ENCODE data around the gene MFF.
"Not testable (repeated sequence)": the region's sequence is repeated elsewhere in the genome, so short reads cannot be mapped to it uniquely, and the experiment has no call there.

Gene MFF

DNA sequence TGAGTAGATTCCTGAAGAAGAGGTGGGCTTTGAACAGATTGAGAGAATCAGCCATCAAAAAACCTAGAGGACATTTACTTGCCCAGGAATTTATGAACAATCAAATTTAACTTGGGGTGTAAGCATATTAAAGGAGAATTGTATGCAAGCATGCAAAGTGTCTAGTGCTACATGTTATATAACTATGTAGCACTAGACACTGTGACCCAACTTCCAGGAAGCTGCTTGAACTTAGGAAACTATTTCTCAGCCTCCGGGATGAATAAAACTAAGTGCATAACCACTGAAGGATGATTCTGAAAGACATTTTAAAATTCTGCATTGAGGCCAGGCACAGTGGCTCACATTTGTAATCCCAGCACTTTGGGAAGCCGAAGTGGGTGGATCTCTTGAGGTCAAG, 12.4 kb downstream of the MFF start:
- DNase-seq = no peak

DNA sequence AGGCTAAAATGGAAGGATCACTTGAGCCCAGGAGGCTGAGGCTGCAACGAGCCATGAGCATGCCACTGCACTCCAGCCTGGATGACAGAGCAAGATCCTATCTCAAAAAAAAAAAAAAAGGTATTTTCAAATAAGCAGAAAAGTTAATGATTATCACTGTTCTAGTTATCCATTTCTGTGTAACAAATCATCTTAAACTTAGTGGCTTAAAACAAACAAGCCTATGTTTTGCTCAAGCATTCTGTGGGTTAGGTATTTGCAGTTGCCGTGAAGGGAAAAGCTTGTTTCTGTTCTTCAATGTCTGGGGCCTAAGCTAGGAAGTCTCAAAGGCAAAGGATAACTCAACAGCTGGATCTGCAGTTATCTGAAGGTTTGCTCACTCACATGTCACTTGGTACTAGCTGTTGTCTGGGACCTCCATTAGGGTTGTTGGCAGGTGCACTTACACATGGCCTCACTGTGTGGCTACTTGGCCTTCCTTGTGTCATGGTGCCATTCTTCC, 14.1 kb downstream of the MFF start:
- no peak for DNase-seq

DNA sequence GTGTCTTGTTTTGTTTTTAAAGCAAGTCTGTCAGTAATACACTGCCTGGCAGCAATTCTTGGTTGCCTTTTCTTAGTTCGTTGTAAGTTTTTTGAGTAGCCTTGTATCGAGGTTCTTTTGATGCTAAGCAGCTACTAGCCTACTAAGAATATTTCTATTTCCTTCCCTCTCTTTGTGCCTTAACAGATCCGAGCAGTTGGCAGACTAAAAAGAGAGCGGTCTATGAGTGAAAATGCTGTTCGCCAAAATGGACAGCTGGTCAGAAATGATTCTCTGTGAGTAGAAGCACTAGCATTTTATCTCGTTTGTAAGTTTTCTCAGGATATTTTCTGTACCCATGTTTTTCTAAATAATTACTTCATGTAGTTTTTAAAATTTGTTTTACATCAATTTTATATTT, 15.1 kb downstream of the MFF start:
- DNase-seq = no peak

DNA sequence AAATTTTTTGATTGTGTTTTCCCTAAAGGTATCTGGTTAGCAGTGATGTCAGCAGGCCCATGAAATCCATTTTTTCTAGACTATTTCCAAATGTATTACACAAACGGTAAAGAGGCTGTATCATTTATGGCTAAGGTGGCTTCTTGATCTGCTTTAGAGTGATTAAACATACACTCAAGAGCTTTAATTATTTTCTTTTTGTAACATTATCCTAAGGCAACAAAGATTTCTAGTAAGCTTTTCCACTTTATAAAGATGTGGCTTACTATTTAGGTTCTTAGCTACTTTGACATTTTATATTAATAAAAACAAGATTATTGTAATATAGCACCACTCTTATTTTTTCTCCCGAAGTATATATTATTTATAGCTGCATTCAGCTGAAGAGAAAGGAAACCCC, 16.5 kb downstream of the MFF start:
- no peak for DNase-seq

DNA sequence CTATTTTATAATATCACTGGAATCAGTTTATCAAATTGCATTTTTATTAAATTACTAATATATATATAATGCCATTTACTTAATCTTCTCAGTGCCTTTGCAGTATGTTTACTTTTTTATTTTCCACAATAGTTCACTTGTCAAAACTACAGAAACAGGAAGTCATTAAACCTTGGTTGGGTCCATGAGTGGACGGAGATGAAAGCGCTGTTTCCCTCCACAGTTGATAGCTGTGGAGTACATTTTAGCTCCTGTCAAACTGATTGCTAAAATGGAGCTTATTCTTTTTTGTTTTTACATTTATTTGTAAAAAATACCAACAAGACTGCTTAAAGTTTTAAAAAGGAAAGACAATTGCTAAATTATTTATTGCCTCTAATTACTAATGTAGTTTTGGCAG, 19.2 kb downstream of the MFF start:
- no peak for DNase-seq

DNA sequence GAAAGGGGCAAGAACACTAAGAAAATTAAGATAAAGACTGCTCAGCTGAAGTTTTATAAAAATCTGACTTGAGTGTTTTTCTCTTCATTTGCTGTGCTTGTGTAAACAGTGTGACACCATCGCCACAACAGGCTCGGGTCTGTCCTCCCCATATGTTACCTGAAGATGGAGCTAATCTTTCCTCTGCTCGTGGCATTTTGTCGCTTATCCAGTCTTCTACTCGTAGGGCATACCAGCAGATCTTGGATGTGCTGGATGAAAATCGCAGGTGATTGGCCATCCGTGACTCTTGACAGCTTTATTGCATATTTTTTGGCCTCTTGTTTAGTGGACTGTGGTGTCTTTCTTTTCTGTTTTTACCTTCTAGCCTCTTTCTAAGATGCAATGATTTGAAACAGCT, 22.1 kb downstream of the MFF start:
- DNase-seq = no peak

DNA sequence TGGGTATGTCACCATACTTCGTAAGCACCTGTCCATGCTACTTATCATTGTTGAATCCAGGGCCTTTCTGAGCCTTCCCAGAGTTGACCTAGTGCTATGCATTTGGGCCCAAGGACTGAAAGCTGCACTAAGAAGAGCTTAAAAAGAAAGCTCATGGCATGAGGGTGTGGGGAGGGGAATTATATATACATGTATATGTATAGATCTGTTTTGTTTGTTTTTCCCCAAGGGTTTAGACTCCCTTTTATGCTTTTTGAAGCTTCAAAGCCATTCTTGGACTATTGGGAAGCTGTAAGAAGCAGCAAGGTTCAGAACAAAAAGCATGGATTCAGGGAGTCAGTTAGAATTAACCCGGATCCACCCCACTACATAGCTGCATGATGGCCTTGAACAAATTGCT, 23.3 kb downstream of the MFF start:
- DNase-seq = no peak

DNA sequence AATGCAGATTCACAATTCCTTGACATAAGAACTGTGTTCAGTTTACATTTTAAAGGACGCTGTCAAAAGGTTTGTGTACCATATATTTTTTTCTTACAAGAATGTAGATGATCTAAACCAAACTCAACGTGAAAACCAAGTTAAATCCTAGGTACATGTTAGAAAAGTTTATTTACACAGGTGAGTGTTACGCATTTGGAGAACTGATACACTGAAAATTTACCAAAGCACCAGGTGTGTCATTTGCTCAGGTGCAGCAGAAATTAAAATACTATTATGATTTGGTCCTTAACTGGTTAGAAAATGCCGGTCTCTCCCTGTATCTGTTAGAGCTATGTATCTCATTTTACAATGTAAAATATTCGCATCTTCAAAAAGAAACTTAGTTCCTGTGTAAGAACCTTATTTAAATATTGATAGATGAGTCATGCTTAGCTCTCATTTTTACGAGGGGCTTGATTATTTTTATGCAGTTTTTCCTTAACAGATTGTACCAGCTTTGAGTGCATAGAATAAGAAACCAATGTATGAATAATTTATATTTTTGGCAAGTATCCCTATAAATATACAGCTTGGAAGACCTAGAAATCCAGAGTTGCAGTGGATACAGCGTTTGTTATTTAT, 25.1 kb downstream of the MFF start:
- DNase-seq = no peak

DNA sequence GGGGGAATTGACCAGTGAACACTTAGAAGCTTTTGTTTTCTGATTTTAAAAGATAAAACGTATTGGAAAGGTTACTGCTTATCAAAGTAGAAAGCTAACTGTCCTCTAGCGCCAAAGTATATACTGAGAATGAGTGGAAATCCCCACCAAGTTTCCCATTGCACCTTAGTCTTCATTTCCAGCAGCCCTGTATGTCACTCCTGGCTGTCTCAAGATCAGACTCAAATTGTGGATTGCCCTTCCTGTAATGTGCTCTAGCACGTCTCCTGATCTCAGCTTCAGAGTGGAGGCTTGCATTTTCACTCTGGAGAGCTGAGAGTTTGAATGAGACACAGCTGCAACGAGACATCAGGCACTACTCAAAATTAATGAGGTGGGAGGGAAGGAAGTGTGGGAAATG, 26.6 kb downstream of the MFF start:
- no peak for DNase-seq

DNA sequence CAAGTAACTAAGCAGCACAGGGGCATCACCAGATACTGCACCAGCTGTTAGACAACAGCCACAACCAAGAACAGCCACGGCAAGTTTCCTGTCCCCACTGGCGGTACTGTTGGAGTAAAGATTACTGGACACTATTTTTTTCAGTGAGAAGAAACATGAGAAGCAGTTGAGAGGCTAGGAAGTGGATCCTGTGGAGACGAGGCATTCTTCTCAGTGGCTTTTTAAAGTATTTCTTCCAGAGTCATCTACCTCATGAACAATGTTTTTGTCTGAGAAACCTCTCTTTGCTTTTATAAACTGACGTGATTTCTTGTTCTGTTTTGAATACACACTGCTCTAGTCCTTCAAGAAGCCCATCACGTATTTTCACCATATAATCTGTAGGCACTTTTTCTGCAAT, 35.3 kb downstream of the MFF start:
- no peak for DNase-seq

DNA sequence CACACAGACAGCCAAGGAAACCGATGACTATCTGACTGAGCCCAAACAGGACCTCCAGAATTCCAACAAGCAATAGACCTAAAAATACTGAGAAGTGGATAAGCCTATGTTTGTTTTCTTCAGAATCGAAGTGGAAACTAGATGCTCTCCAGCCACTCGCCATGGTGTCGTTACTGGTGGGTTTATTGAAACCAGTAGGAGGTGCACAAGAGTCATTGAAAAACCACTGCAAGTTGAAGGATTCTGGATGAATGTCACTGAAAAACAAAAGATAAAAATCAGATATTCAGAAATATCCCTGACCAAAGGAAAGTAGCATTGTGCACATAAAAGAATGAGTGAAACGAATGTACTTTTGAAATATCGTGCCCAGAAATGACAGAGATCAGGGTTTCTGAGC, 38.7 kb downstream of the MFF start:
- DNase-seq = no peak

DNA sequence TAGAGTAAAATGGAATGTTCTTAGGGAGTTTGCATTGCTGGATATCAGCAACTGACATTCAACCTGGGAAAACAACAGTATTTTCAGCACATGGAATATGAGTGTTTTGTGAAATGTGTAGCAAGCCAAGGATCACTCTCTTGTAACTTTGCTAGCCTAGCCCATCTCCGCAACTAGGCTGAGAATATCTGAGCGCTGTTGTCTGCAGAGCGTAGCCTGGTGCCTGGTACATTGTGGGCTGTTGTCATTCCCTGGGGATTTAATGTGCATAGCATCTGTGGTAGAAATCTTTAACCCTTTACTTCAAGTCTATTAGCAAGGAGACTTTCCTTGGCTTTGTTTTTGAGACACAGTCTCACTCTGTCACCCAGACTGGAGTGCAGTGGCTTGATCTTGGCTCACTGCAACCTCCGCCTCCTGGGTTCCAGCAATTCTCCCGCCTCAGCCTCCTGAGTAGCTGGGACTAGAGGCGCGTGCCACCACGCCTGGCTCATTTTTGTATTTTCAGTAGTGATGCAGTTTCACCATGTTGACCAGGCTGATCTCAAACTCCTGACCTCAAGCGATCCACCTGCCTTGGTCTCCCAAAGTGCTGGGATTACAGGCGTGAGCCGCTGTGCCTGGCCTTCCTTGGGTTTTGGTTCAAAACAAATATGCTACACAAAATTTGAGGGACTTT, 39.7 kb downstream of the MFF start:
- DNase-seq = not testable (repeated sequence)

DNA sequence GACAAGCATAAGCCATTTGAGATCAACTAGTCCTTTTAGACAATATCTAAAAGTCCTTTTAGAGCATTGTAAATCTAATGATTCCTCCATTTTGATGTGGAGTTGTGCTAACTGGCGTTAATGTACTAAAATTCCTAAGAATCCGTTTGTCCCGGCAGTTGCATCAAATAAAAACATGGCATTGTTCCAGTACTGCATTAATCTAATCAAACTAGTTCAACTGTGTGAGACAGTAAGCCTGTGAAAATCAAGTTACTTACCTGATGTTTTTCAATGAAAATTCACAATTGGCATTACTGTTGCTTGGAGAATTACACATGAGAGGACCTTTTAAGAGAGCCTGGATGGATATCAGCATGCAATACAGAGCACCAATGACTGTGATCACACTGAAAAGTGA, 40.8 kb downstream of the MFF start:
- no peak for DNase-seq

DNA sequence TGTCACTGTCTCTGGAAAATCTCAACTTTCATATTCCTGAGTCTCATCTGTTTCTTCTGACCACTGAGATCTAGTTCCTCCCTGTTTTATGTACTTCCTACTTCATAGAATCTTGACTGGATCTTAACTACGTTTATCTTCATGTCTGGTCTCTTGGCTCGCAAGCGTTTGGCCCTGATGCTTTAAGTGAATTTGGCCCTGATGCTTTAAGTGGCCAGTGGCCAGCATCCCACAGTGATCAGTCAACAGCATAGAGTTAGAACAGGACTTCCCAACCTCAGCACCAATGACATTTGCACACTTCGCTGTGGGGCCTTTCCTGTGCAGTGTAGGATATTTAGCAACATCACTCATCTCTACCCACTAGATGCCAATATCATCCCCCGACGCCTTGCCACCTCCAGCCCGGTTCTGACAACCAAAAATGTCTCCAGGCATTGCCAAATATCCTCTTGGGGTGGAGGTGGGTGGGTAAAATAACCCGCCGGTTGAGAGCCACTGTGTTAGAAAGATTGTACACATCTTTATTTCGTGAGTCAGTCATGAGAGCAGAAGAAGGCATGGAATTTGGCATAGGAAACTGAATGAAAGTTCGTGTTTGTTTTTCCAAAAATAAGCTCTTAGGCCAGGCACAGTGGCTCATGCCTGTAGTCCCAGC, 41.8 kb downstream of the MFF start:
- no peak for DNase-seq

DNA sequence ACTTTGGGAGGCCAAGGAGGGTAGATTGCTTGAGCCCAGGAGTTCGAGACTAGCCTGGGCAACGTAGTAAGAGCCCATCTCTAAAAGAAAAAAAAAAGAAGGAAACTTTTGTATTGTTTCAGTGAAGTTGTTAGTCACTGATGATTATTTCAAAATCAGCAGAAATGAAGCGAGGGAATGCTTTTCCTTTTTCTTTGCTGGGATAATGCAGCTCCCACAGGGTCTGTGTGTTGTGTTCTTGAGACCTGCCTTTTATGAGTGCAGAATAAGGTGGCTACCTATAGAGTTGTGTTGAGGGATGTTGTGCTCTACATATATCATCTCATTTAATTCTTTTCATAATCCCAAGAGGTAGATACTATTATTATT, 42.4 kb downstream of the MFF start:
- no peak for DNase-seq

DNA sequence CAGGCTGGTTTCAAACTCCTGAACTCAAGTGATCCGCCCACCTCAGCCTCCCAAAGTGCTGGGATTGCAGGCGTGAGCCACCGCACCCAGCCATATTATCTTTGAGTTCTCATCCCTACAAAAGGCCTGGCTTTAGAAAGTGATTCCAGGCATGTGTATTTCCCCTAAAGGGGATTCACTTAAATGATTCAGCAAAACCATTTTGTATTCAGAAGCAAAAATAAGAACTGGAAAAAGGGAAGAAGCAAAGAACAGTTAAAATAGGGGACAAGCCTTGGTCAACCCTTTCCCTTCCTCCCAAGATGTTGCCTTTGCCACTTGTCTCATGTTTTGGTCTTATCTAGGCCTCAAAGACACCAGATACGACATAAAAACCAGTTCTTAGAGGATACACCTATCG, 43.5 kb downstream of the MFF start:
- no peak for DNase-seq

DNA sequence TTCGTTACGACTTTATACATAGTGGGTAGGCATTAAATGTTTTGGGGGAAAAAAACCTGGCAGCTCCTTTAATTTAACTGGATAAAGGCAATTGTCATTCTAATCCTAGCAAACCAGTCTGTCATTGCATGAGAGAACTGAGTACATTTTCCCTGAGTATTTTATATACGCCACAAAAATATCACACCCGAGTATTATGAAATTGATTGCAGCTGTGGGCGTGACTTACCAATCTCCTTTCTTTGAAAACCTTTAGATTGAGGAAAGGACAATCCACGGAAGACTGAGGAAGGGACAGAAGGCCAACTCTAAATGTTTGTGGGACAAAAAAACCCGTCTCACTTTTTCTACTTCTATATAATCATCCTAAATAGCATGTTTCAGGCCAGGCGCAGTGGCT, 45.0 kb downstream of the MFF start:
- no peak for DNase-seq

DNA sequence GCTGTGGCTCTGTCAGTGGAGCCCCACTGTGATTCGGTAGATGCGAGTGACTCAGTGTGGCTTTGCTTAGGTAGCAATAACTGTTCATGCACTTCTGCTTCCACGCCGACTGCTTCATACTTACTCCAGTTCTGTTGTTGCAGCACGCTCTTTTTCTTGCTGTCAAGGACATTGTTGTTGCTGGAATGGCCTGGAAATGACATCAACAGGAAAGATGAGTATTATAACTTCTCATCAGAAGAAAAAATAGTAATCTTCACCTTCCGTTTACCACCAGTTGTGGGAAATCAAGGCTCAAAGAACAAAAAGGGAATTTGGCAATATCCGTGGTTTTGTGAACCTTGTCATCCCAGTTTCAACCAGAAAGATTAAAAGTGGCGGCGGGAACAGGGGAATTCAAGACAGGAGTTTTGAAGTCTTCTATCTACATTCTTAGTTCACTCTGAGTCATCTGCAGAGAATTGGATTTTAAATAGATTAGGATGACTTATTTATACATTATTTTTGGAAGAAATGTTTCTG, 45.8 kb downstream of the MFF start:
- peak in 1 of 2 donors; percentile 23 for DNase-seq

DNA sequence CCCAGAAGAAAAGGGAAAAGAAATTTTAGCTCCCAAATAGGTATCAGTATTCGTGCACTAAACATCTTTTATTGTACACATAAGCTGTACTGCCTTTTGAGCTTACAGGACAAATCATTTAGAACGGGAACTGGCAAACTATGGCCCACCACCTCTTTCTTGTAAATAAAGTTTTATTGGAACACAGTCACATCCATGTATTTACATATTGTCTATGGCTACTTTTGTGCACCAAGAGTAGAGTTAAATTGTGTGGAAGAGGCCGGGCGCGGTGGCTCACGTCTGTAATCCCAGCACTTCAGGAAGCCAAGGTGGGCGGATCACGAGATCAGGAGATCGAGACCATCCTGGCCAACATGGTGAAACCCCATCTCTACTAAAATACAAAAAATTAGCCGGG, 48.3 kb downstream of the MFF start:
- DNase-seq = no peak

DNA sequence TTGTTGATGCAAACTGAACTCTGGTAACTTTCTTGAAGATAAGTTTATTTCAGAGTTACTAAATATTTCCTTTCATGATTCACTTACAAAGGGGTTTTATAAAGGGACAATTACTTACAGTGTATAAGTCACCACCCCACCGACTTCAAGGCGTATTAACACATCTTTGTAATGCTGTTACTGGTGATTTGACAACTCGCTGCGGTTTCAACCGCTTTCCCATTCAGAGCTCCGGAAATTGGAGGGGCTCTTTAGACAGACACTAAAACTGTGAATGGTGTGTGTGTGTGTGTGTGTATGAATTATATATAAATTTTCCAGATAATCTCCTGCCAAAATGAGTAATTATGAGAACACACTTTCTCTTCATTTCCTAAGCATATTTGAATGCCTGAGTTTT, 49.1 kb downstream of the MFF start:
- no peak for DNase-seq

DNA sequence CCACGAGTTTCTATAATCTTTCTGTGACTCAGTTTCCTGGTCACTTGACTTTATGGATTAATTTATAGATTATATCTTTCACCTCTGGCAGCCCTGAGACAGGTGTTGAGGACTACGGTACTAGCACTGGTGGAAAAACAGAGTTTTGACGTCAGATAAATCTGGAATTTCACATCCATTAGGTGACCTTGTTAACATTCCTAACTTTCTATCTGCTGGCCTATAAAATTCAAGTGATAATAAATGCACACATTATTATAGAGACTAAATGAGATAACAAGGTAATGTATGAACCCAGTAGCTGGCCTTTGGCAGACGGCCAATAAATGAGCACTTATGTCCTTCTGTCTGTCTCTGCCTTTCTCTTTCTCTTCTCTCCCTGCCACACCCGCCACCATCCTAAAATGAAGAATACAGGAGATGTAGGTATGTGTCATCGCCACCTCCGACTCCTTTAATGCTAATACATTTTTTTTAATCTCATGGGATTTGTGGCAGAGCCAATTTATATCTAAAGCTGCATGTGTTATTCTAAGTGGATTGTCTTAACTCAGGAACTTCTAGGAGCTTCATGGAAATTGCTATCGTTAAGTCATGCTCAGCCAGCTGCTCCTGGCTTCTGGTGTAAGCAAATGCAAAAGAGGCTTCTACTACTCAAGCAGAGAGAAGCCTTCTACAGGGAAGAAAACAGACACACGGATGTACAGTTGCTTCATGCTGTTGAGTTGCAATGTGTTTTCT, 51.8 kb downstream of the MFF start:
- no peak for DNase-seq

DNA sequence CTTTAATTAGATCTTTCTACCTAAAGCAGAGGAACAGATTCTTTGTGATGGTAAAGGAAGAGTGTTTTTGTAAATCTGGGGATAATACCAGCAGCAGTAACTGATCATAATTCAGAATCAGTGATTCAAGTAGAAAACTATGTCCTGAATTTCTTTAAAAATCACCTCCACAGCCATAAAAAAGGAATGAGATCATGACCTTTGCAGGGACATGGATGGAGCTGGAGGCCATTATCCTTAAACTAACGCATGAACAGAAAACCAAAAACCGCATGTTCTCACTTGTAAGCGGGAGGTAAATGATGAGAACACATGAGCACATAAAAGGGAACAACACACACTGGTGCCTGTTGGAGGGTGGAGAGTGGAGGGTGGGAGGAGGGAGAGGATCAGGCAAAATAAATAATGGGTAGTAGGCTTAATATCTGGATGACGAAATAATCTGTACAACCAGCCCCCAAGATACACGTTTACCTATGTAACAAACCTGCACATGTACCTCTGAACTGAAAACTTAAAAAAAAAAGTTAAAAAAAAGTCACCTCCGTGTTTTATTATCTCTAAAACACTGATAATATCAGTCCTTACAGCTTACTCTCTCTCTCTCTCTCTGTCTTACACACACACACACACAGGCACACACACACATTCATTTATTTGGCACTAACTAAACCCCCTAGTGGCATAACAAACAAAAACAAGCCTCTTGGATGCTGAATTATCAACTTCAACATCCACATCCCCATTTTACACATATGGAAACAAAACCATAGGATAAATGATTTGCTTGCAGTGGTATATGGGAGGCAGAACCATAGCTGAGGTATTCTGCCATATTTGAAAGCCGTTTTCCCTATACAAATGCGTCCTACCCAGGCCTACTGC, 52.7 kb downstream of the MFF start:
- no peak for DNase-seq

DNA sequence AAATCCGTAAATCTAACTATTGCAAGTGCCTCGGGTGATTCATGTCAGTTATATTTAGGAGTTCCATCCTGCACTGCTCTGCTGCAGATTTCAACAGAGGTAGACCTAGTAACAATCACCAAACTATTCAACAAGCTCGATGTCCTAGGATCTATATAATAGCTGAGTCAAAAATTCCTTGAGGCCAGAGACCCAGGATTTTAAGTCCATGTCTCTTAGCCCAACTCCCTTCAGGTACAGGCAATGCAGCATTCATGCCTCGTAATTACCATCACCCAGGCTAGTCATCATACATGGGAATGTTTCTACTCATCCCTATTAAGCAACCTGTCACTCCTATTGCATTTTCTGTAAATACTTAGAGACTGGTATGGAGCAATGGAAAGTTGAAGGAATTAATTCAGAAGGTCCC, 53.3 kb downstream of the MFF start:
- no peak for DNase-seq

Data from bone marrow (tissue), 2 donors.